ENCODE measurements around the gene TCERG1L. TPM values are rescaled to one million over a fixed set of nuclear protein-coding genes. Genes with fewer than 3 reads are reported as not detected.

TCERG1L gene
- total RNA-seq, 1 experiment from 2014 or later: not detected

DNA sequence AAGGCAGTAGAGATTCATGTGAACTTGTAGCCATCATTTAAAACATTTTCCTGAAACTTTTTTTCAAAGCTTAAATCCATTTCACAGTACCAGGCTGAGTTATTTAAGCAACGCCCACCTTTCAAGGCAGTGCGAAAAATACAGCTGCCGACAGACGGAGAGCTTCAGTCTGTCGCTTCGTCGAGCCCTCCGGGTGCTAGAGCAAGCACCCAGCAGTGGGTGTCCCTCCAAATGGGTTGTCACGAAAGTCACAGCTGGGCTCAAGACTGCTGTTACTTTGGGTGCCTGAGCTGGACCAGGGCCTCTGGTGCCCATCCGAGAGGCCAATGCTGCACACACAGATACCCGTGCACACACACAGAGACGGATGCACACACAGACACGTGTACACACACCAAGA is 135.6 kb downstream of the TCERG1L start:
- H3K9me3 ChIP-seq (ENCODE audit: insufficient read depth, low read depth): no peaks in the 10 kb centered on the region
- no peaks in the 10 kb centered on the region for H4K20me1 ChIP-seq (ENCODE audit: insufficient read depth)
- no TSS peak for BruUV-seq (replicated peaks)
- ChIA-PET CTCF (no interaction called here), POLR2A (ENCODE audit: unreplicated experiment) (no interaction called here)
- intact Hi-C loops (cut with micrococcal nuclease; ENCODE audit: unreplicated experiment): no loop called here
- no peaks in the 10 kb centered on the region for H3K9me2 ChIP-seq (ENCODE audit: insufficient read depth)
- H3K79me2 ChIP-seq (ENCODE audit: low read depth): no peaks in the 10 kb centered on the region
- TF ChIP-seq, protein P1, sequence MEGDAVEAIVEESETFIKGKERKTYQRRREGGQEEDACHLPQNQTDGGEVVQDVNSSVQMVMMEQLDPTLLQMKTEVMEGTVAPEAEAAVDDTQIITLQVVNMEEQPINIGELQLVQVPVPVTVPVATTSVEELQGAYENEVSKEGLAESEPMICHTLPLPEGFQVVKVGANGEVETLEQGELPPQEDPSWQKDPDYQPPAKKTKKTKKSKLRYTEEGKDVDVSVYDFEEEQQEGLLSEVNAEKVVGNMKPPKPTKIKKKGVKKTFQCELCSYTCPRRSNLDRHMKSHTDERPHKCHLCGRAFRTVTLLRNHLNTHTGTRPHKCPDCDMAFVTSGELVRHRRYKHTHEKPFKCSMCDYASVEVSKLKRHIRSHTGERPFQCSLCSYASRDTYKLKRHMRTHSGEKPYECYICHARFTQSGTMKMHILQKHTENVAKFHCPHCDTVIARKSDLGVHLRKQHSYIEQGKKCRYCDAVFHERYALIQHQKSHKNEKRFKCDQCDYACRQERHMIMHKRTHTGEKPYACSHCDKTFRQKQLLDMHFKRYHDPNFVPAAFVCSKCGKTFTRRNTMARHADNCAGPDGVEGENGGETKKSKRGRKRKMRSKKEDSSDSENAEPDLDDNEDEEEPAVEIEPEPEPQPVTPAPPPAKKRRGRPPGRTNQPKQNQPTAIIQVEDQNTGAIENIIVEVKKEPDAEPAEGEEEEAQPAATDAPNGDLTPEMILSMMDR (conservative IDR thresholded peaks at IDR 0.05): no peak
- TF ChIP-seq EZH2 (IDR thresholded peaks at IDR 0.05; ENCODE audit: low read depth): no peak
- no peak overlapping the region for H2AFZ ChIP-seq
- no peaks in the 10 kb centered on the region for H3K4me1 ChIP-seq (replicated peaks; ENCODE audit: insufficient read depth)
- peaks cover 3% of the 10 kb centered on the region; the same call in 1 of the 2 replicates for H3F3A ChIP-seq (ENCODE audit: insufficient read depth, low read depth)
- no peak for DNase-seq
- no peaks in the 10 kb centered on the region for H3K36me3 ChIP-seq (ENCODE audit: low read depth)
- H3K27ac ChIP-seq: no peak overlapping the region
- peaks cover 36% of the 10 kb centered on the region for H3K27me3 ChIP-seq (ENCODE audit: insufficient read depth, low read depth)
- H3K4me3 ChIP-seq: no peak overlapping the region
- no peak overlapping the region for H3K4me2 ChIP-seq

GRCh38 chr10:131174651-131175540 is 136.6 kb downstream of the TCERG1L start:
- no peak overlapping the region for H3K4me2 ChIP-seq
- H3K36me3 ChIP-seq (ENCODE audit: low read depth): no peaks in the 10 kb centered on the region
- no peaks in the 10 kb centered on the region for H3K79me2 ChIP-seq (ENCODE audit: low read depth)
- no peaks in the 10 kb centered on the region for H3K9me2 ChIP-seq (ENCODE audit: insufficient read depth)
- BruUV-seq (replicated peaks): no TSS peak
- TF ChIP-seq EZH2 (IDR thresholded peaks at IDR 0.05; ENCODE audit: low read depth): no peak
- TF ChIP-seq, protein P1 (conservative IDR thresholded peaks at IDR 0.05): no peak
- intact Hi-C loops (cut with micrococcal nuclease; ENCODE audit: unreplicated experiment): no loop called here
- H3K27me3 ChIP-seq (ENCODE audit: insufficient read depth, low read depth): peaks cover 38% of the 10 kb centered on the region
- peaks cover 3% of the 10 kb centered on the region; the same call in 1 of the 2 replicates for H3F3A ChIP-seq (ENCODE audit: insufficient read depth, low read depth)
- POLR2A ChIA-PET (ENCODE audit: unreplicated experiment): no interaction called here
- H3K27ac ChIP-seq: no peak overlapping the region
- H4K20me1 ChIP-seq (ENCODE audit: insufficient read depth): no peaks in the 10 kb centered on the region
- CTCF ChIA-PET: no interaction called here
- no peak for DNase-seq
- no peak overlapping the region for H2AFZ ChIP-seq
- no peaks in the 10 kb centered on the region for H3K9me3 ChIP-seq (ENCODE audit: insufficient read depth, low read depth)
- no peaks in the 10 kb centered on the region for H3K4me1 ChIP-seq (replicated peaks; ENCODE audit: insufficient read depth)
- H3K4me3 ChIP-seq: no peak overlapping the region

- intact Hi-C loops (cut with micrococcal nuclease; ENCODE audit: unreplicated experiment): no loop called here
- no peaks in the 10 kb centered on the region for H4K20me1 ChIP-seq (ENCODE audit: insufficient read depth)
- no peak for DNase-seq
- no peaks in the 10 kb centered on the region for H3K36me3 ChIP-seq (ENCODE audit: low read depth)
- no peak overlapping the region for H3K4me3 ChIP-seq
- no peak overlapping the region for H3K27ac ChIP-seq
- H3F3A ChIP-seq (ENCODE audit: insufficient read depth, low read depth): peaks cover 3% of the 10 kb centered on the region; the same call in 1 of the 2 replicates
- no TSS peak for BruUV-seq (replicated peaks)
- TF ChIP-seq, protein P1 (conservative IDR thresholded peaks at IDR 0.05): no peak
- TF ChIP-seq EZH2 (IDR thresholded peaks at IDR 0.05; ENCODE audit: low read depth): no peak
- no peaks in the 10 kb centered on the region for H3K9me3 ChIP-seq (ENCODE audit: insufficient read depth, low read depth)
- ChIA-PET POLR2A (ENCODE audit: unreplicated experiment) (no interaction called here), CTCF (no interaction called here)
- H3K4me2 ChIP-seq: no peak overlapping the region
- H3K79me2 ChIP-seq (ENCODE audit: low read depth): no peaks in the 10 kb centered on the region
- peaks cover 37% of the 10 kb centered on the region for H3K27me3 ChIP-seq (ENCODE audit: insufficient read depth, low read depth)
- no peaks in the 10 kb centered on the region for H3K4me1 ChIP-seq (replicated peaks; ENCODE audit: insufficient read depth)
- no peaks in the 10 kb centered on the region for H3K9me2 ChIP-seq (ENCODE audit: insufficient read depth)
- H2AFZ ChIP-seq: no peak overlapping the region
Measured at GRCh38 chr10:131174211-131174565, 137.3 kb downstream of the TCERG1L start.

Data from PC-9 (cell line).